GM23338 (cell line): ENCODE measurements around the gene LHX3. TPM values are rescaled to one million over a fixed set of nuclear protein-coding genes. Genes with fewer than 3 reads are reported as not detected.

Source experiments
- ATAC-seq: fragments of 200-7000 bp; cut with Tn5 transposase; 3 replicates; pipeline ENCODE4 v1.9.1; 2020
- DNase-seq: peaks from one replicate; pipeline ENCODE4 v3.0.0-alpha.2; 2015; ENCODE audit warnings: low spot score
- H2AFZ ChIP-seq: fragments of 200-600 bp; sonication (generic); 2 replicates; pipeline ENCODE4 v1.8.0; 2016; ENCODE audit warnings: antibody characterized with exemption, mild to moderate bottlenecking, moderate library complexity
- H3F3A ChIP-seq: fragments of 200-600 bp; sonication (generic); replicated peaks from 2 replicates; pipeline ENCODE4 v1.8.0; 2017; ENCODE audit warnings: antibody characterized with exemption, mixed run types, low read depth
- H3K27ac ChIP-seq: fragments of 200-600 bp; sonication (generic); 2 replicates; pipeline ENCODE4 v1.6.1; 2016; ENCODE audit warnings: low read depth
- H3K27me3 ChIP-seq: fragments of 200-600 bp; sonication (generic); 2 replicates; pipeline ENCODE4 v1.8.0; 2016; ENCODE audit warnings: mild to moderate bottlenecking, mixed run types, moderate library complexity; ENCODE audit not compliant: insufficient read depth
- H3K36me3 ChIP-seq: fragments of 200-600 bp; sonication (generic); 2 replicates; pipeline ENCODE4 v1.8.0; 2016; ENCODE audit warnings: mild to moderate bottlenecking; ENCODE audit not compliant: insufficient read depth
- H3K4me1 ChIP-seq: fragments of 200-600 bp; sonication (generic); 2 replicates; pipeline ENCODE4 v1.8.0; 2016; ENCODE audit warnings: mild to moderate bottlenecking, moderate library complexity; ENCODE audit not compliant: insufficient read depth
- H3K4me2 ChIP-seq: fragments of 200-600 bp; sonication (generic); 2 replicates; pipeline ENCODE4 v1.7.1; 2017; ENCODE audit warnings: mixed run types
- H3K4me3 ChIP-seq: fragments of 200-600 bp; sonication (generic); 2 replicates; pipeline ENCODE4 v1.6.1; 2016; ENCODE audit warnings: mixed run types
- H3K79me2 ChIP-seq: fragments of 200-600 bp; sonication (generic); replicated peaks from 2 replicates; pipeline ENCODE4 v1.8.0; 2017; ENCODE audit warnings: mild to moderate bottlenecking; ENCODE audit not compliant: insufficient read depth
- H3K9me2 ChIP-seq: fragments of 200-600 bp; sonication (generic); 2 replicates; pipeline ENCODE4 v1.8.0; 2017; ENCODE audit not compliant: insufficient read depth
- H4K20me1 ChIP-seq: fragments of 200-600 bp; sonication (generic); replicated peaks from 2 replicates; pipeline ENCODE4 v1.8.0; 2017; ENCODE audit warnings: mild to moderate bottlenecking; ENCODE audit not compliant: insufficient read depth
- H3K27ac Mint-ChIP-seq: 2 replicates; pipeline ENCODE4 v1.8.0; 2020; ENCODE audit warnings: inconsistent platforms, mild to moderate bottlenecking, moderate library complexity, mixed read lengths
- H3K27me3 Mint-ChIP-seq: 3 replicates; pipeline ENCODE4 v1.8.0; 2022; ENCODE audit warnings: low read depth, mild to moderate bottlenecking, moderate library complexity, mixed read lengths, inconsistent platforms; ENCODE audit not compliant: insufficient read depth, poor library complexity
- H3K36me3 Mint-ChIP-seq: 3 replicates; pipeline ENCODE4 v1.8.0; 2021; ENCODE audit warnings: low read depth, mild to moderate bottlenecking, inconsistent platforms, moderate library complexity, mixed read lengths
- H3K4me1 Mint-ChIP-seq: 3 replicates; pipeline ENCODE4 v1.8.0; 2020; ENCODE audit warnings: mild to moderate bottlenecking, inconsistent platforms, mixed read lengths
- H3K4me3 Mint-ChIP-seq: 3 replicates; pipeline ENCODE4 v1.8.0; 2021; ENCODE audit warnings: moderate library complexity, mild to moderate bottlenecking, inconsistent platforms, mixed read lengths
- H3K9me3 Mint-ChIP-seq: 3 replicates; pipeline ENCODE4 v1.8.0; 2020; ENCODE audit warnings: moderate library complexity, mild to moderate bottlenecking, inconsistent platforms, mixed read lengths
- CREB1 ChIP-seq: fragments of 250-450 bp; sonication (Bioruptor Pico); IDR thresholded peaks from 2 replicates; pipeline ENCODE4 v1.5.0; 2020; ENCODE audit warnings: low read depth, mild to moderate bottlenecking, moderate library complexity
- CTCF ChIP-seq, 2 experiments: fragments of 200-600 bp in 1 of 2; sonication (generic) in 1 of 2; conservative IDR thresholded peaks; 2 replicates each; pipeline versions ENCODE4 v1.5.1 to v1.6.1; 2016 to 2017; ENCODE audit warnings: antibody characterized with exemption in 2 of 2, low read depth in 2 of 2, mild to moderate bottlenecking in 2 of 2, moderate library complexity in 1 of 2
- ETS1 ChIP-seq: IDR thresholded peaks from 2 replicates; pipeline ENCODE4 v1.6.1; 2016; ENCODE audit warnings: antibody characterized with exemption
- EZH2 ChIP-seq: fragments of 200-600 bp; sonication (generic); IDR thresholded peaks from one replicate; pipeline ENCODE4 v1.8.0; 2017; ENCODE audit warnings: antibody characterized with exemption, mild to moderate bottlenecking, low read depth; ENCODE audit not compliant: unreplicated experiment
- EZH2phosphoT487 ChIP-seq: fragments of 200-600 bp; sonication (generic); IDR thresholded peaks from one replicate; pipeline ENCODE4 v1.8.1; 2018; ENCODE audit warnings: antibody characterized with exemption; ENCODE audit not compliant: unreplicated experiment
- JUNB ChIP-seq: IDR thresholded peaks from one replicate; pipeline ENCODE4 v1.6.1; 2016; ENCODE audit warnings: antibody characterized with exemption; ENCODE audit not compliant: unreplicated experiment
- NANOG ChIP-seq: IDR thresholded peaks from 2 replicates; pipeline ENCODE4 v1.6.1; 2016; ENCODE audit warnings: antibody characterized with exemption, borderline replicate concordance
- POLR2AphosphoS5 ChIP-seq: IDR thresholded peaks from 2 replicates; pipeline ENCODE4 v1.6.1; 2016; ENCODE audit warnings: antibody characterized with exemption, low read depth
- REST ChIP-seq: IDR thresholded peaks from one replicate; pipeline ENCODE4 v1.6.1; 2018; ENCODE audit warnings: antibody characterized with exemption; ENCODE audit not compliant: unreplicated experiment
- STAT1 ChIP-seq: IDR thresholded peaks from one replicate; pipeline ENCODE4 v1.6.1; 2016; ENCODE audit warnings: antibody characterized with exemption; ENCODE audit not compliant: unreplicated experiment
- ZNF114 ChIP-seq: fragments of 250-450 bp; sonication (Bioruptor Pico); IDR thresholded peaks from 2 replicates; pipeline ENCODE4 v1.5.0; 2020; ENCODE audit warnings: mild to moderate bottlenecking, moderate library complexity
- ZNF331 ChIP-seq: fragments of 250-450 bp; sonication (Bioruptor Pico); IDR thresholded peaks from 2 replicates; pipeline ENCODE4 v1.5.0; 2020; ENCODE audit warnings: low read depth, mild to moderate bottlenecking, moderate library complexity
- polyA plus RNA-seq: library from polyadenylated mRNA; unstranded; fragments of >200 nt; fragmentation: Nextera tagmentation; extraction: Ambion mirVana; gene quantifications from 2 replicates; pipeline ENCODE4 v1.2.1, GENCODE V29; 2016
- total RNA-seq: library from RNA; depleted of rRNA; stranded (reverse); fragments of >200 nt; shearing (Covaris generic); gene quantifications from 2 replicates; pipeline ENCODE4 v1.2.3, GENCODE V29; 2014
- TF ChIP-seq, protein P1 (sequence below): fragments of 250-450 bp; sonication (Bioruptor Pico); IDR thresholded peaks from 2 replicates; pipeline ENCODE4 v1.5.0; 2020; ENCODE audit warnings: mild to moderate bottlenecking, moderate library complexity

Gene LHX3
- total and polyA plus RNA-seq, 2 experiments from 2014 or later: 0.08 TPM; not detected in 1

GRCh38 chr9:136187197-136187596 lies 17.7 kb downstream of the LHX3 start:
- peaks cover 12% of the 10 kb centered on the region for H3K4me1 ChIP-seq
- no peaks in the 10 kb centered on the region for H3K9me3 Mint-ChIP-seq
- H3F3A ChIP-seq: no peaks in the 10 kb centered on the region
- no peak for DNase-seq
- no peak overlapping the region for H3K4me3 Mint-ChIP-seq
- H3K27me3 ChIP-seq: peaks cover 20% of the 10 kb centered on the region
- H4K20me1 ChIP-seq: no peaks in the 10 kb centered on the region; the same call in 1 of the 2 replicates
- no peak overlapping the region for H2AFZ ChIP-seq
- H3K4me1 Mint-ChIP-seq: peaks cover 21% of the 10 kb centered on the region
- no peak overlapping the region for H3K4me3 ChIP-seq
- no peaks in the 10 kb centered on the region for H3K36me3 ChIP-seq
- no peak overlapping the region for H3K4me2 ChIP-seq
- peaks cover 31% of the 10 kb centered on the region for H3K27me3 Mint-ChIP-seq
- no peak overlapping the region for H3K27ac Mint-ChIP-seq
- no peaks in the 10 kb centered on the region for H3K9me2 ChIP-seq
- no peak for TF ChIP-seq CTCF (conservative IDR thresholded peaks at IDR 0.05; ENCODE audit: low read depth in 2 of 2)
- no peak for TF ChIP-seq JUNB
- no peak for TF ChIP-seq ETS1
- TF ChIP-seq CREB1 (CRISPR knock-in tag): no peak
- TF ChIP-seq NANOG: no peak
- TF ChIP-seq POLR2AphosphoS5: no peak
- TF ChIP-seq REST: no peak
- TF ChIP-seq, protein P1, sequence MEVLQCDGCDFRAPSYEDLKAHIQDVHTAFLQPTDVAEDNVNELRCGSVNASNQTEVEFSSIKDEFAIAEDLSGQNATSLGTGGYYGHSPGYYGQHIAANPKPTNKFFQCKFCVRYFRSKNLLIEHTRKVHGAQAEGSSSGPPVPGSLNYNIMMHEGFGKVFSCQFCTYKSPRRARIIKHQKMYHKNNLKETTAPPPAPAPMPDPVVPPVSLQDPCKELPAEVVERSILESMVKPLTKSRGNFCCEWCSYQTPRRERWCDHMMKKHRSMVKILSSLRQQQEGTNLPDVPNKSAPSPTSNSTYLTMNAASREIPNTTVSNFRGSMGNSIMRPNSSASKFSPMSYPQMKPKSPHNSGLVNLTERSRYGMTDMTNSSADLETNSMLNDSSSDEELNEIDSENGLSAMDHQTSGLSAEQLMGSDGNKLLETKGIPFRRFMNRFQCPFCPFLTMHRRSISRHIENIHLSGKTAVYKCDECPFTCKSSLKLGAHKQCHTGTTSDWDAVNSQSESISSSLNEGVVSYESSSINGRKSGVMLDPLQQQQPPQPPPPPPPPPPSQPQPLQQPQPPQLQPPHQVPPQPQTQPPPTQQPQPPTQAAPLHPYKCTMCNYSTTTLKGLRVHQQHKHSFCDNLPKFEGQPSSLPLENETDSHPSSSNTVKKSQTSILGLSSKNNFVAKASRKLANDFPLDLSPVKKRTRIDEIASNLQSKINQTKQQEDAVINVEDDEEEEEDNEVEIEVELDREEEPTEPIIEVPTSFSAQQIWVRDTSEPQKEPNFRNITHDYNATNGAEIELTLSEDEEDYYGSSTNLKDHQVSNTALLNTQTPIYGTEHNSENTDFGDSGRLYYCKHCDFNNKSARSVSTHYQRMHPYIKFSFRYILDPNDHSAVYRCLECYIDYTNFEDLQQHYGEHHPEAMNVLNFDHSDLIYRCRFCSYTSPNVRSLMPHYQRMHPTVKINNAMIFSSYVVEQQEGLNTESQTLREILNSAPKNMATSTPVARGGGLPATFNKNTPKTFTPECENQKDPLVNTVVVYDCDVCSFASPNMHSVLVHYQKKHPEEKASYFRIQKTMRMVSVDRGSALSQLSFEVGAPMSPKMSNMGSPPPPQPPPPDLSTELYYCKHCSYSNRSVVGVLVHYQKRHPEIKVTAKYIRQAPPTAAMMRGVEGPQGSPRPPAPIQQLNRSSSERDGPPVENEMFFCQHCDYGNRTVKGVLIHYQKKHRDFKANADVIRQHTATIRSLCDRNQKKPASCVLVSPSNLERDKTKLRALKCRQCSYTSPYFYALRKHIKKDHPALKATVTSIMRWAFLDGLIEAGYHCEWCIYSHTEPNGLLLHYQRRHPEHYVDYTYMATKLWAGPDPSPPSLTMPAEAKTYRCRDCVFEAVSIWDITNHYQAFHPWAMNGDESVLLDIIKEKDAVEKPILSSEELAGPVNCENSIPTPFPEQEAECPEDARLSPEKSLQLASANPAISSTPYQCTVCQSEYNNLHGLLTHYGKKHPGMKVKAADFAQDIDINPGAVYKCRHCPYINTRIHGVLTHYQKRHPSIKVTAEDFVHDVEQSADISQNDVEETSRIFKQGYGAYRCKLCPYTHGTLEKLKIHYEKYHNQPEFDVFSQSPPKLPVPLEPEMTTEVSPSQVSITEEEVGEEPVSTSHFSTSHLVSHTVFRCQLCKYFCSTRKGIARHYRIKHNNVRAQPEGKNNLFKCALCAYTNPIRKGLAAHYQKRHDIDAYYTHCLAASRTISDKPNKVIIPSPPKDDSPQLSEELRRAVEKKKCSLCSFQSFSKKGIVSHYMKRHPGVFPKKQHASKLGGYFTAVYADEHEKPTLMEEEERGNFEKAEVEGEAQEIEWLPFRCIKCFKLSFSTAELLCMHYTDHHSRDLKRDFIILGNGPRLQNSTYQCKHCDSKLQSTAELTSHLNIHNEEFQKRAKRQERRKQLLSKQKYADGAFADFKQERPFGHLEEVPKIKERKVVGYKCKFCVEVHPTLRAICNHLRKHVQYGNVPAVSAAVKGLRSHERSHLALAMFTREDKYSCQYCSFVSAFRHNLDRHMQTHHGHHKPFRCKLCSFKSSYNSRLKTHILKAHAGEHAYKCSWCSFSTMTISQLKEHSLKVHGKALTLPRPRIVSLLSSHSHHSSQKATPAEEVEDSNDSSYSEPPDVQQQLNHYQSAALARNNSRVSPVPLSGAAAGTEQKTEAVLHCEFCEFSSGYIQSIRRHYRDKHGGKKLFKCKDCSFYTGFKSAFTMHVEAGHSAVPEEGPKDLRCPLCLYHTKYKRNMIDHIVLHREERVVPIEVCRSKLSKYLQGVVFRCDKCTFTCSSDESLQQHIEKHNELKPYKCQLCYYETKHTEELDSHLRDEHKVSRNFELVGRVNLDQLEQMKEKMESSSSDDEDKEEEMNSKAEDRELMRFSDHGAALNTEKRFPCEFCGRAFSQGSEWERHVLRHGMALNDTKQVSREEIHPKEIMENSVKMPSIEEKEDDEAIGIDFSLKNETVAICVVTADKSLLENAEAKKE (CRISPR knock-in tag): no peak
- no peak for TF ChIP-seq STAT1
- TF ChIP-seq EZH2phosphoT487: no peak
- TF ChIP-seq ZNF114: no peak
- TF ChIP-seq EZH2: no peak
- TF ChIP-seq ZNF331 (CRISPR knock-in tag): no peak
- H3K79me2 ChIP-seq: no peaks in the 10 kb centered on the region
- H3K36me3 Mint-ChIP-seq: no peaks in the 10 kb centered on the region
- H3K27ac ChIP-seq: no peak overlapping the region
- no peak for ATAC-seq
